Activated CD4-positive, alpha-beta T cell treated with anti-CD3 and anti-CD28 coated beads, Interleukin-2, amount 50 U/mL, for 4 hours (primary cell): Measurements from ENCODE around the gene LMOD2.
"Not testable (repeated sequence)": the region's sequence is repeated elsewhere in the genome, so short reads cannot be mapped to it uniquely, and the experiment has no call there.

ENCODE experiments used
- DNase-seq, 2 experiments: peaks; one replicate each; pipeline ENCODE4 v3.0.0-alpha.2; 2020

The LMOD2 gene, protein sequence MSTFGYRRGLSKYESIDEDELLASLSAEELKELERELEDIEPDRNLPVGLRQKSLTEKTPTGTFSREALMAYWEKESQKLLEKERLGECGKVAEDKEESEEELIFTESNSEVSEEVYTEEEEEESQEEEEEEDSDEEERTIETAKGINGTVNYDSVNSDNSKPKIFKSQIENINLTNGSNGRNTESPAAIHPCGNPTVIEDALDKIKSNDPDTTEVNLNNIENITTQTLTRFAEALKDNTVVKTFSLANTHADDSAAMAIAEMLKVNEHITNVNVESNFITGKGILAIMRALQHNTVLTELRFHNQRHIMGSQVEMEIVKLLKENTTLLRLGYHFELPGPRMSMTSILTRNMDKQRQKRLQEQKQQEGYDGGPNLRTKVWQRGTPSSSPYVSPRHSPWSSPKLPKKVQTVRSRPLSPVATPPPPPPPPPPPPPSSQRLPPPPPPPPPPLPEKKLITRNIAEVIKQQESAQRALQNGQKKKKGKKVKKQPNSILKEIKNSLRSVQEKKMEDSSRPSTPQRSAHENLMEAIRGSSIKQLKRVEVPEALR

DNA sequence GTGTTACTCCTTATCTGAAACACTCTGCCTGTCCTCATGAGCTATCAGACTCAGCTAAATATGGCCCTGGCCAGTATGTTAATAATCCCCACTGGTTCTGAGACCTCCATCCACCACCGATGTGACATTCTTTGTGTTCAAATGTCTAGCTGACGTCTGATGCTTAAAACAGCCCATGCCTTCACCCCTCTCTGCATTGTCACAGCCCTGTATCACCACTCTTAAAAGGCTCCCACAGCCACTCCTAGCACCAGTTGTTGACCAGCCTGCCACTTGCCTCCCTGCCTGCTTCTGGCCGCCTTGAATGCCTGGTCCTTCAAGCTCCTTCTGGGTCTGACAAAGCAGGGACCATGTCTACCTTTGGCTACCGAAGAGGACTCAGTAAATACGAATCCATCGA is at the start of gene LMOD2:
Gene LMOD2 (plus strand): TSS at position 253 of the 400 bp plus-strand sequence. CDS start 98 bp downstream, at position 351.
- DNase-seq: no peak

DNA sequence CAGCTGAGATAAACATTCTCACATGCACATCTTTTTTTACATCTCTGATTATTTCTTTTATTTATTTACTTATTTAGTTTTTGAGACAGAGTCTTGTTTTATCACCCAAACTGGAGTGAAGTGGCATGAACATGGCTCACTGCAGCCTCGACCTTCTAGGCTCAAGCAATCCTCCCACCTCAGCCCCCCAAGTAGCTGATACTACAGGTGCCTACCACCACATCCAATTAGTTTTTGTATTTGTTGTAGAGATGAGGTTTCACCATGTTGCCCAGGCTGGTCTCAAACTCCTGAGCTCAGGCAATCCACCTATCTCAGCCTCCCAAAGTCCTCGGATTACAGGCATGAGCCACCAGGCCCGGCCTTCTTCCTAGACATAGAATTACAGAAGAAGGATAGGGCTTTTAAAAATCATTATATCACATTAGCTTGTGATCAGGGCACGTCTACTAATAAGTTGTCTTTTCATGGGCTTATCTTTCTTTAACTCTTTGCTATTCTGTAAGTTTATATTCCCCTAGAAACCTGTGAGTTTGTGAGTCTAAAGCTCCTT is 48.2 kb upstream of the LMOD2 start:
- DNase-seq: no peak

DNA sequence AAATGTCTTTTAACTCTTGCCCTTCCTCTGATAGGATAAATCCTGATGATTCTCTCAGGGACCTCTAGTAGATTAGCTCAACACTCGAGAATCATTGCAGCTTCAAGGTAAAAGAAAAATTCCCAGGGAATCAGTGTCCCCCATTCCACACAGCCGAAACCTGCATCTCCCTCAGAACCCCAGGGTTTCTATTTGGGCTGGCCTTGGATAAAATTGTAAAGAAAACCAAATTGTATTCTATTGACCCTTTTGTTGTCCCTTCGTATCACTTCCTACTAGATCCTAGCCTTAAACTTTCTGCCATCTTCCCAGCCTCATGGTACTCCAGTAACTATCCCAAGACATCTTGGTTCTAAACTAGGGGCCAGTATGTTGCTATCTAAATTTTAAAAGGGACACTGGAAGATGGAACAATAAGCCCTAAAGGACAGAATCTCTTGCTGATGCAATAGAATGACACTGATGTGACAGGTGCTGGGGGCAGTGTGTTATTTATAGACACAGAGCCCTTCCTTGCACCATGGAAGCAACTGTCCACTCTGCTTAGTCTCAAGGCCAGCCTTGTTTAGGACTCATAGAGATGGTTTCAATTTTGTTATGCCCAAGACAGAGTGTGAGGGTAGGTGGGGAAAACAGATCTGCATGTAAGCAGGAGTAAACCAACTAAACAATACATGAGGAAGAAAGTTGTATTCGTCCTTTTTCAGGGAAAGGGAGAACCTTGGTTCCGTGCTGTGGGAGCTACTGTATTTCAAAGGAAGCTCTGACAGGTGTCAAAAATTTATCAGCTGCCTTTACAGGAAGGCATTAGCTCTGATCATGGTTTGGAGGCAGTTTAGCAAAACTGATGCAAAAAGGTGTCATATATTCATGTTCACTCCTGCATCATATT is 46.4 kb upstream of the LMOD2 start:
- DNase-seq: no peak

DNA sequence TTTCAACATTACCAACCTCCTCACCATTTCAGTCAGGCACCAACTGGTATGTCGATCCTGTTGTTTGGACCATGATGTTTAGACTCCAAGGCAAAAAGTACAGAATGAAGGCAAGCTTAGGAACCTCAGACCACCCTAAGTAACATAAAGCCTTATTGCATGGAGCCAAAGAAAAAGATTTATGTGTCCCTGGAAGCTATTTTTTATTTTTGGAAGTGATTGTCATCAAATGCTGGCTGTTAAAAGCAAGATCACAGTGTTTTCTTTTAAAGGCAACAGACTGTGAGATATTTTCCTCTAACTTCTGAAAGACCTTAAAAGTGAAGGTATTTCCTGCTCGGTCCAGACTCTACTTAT is 45.8 kb upstream of the LMOD2 start:
- DNase-seq: no peak

DNA sequence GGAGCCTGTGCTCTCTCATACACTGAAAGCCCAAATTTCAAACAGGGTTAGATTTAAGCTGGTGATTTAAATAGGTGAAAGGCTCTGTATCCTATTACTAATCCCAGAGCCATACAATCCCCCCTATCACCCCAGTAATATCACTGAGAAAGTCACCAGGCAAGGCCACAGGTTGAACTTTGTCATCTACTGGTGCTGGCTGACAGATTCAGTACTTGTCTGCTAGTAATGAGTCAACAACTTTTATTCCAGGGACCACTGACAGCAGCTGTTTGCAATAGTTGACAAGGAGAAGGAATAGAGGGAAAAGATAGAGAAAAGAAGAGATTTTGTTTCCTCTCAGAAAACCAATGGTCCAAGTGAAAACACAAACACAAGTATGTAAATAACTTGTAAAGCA is 43.6 kb upstream of the LMOD2 start:
- DNase-seq: no peak

DNA sequence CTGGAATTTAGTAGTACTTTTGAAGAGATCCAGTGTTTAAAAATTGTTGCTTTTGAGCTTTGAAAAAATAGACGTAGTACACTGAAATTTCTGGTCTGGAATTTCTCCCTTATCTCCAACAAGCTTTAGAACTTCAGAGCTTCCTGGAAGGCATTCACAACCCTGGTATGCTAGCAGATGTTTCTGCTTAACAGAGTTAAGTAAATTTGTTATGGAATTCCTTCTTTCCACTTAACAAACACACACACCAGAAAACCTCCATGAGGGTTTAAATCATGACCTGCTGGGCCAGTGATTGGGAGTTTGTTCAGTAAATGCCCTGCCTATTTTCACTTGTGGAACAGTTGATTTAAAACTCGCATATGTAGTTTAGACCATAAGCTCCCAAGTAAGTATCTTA is 40.3 kb upstream of the LMOD2 start:
- DNase-seq: no peak

DNA sequence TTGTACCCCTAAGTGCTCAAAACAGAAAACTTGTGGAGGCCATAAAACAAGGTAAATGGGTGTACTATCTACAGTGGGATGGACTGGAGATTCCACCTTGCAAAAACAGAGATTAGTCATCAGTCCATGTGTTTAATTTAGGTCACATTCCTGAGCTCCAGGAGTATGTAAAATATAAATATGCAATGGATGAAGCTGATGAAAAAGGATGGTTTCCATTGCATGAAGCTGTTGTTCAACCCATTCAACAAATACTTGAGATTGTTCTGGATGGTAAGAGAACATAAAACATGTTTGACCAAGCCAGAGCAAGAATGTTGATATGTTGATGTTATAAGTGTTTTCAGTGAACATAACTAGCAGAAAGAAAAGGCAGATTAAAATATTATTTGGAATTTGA is 39.4 kb upstream of the LMOD2 start:
- DNase-seq: no peak

DNA sequence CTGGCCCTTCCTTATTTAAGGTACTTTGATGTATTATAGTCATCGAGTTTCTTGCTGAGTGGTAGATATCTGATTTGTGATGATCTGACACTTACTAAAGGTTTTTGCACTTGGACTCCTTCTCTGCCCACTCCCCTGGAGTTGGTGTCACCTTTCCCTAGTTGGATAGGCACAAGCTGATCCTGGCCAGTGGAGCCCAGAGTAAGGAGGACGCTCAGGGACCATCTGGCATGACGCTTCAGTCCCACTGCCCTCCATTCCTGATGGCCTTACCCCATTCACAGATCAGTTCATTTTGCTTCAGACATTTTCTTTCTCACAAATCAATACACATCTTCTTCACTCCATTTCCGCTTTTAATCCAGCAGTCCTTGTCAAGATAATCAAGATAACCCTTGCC is 34.0 kb upstream of the LMOD2 start:
- DNase-seq: no peak

DNA sequence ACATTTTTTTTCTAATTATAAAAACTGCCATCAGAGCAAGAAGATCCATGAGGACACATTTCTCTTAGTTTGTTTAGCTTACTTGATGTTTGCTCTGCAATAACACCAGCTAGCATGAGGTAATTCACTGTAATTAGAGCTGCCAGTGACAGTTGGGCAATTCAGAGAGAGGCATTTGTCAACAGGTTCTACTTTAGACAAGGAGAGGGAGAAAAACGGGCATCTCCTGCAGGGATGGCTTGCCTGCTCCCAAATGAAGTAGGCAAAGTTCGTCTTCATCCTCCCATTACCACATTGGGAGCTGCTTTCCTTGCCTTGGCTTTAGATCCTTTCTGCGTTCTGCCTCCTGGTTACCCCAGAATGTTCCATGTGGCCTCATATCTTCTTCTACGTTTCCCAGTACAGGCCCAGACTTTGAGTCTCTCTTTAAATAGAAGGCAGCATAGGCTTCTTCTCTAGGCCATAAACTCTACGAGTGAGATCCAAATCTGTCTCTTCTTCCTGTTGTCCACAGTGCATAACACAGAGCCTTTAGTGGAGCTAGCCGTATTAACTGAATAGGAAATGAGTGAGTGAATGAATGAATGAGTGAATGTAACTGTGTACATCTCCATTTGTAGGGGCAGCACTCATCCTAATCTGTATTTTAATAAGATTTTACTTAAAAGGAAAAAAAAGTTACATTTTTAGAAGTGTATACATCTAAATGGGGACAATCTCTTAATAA is 32.8 kb upstream of the LMOD2 start:
- no peak for DNase-seq

DNA sequence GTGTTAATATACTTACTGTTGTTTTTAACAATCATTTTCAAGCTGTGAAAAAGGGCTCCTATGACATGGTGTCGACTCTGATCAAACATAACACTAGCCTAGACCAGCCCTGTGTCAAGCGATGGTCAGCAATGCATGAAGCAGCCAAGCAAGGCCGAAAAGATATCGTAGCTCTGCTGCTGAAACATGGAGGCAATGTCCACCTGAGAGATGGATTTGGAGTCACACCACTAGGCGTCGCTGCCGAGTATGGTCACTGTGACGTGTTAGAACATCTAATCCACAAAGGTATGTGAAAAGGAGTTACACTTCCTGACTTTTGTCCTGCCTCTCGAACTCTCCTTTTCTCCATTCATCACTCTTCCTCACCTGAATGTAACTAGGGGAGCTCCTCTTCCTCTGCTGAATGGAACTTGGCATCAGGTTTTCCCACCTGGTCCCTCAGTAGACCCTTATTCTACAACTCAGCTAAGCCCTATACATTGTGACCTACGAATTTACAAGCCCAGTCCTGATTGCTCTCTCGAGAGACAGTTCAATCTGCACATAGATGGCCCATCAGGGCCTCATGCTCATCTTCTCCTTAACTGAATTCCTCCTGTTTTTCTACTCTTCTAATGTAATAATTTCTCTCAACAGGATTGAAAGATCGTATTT is 31.0 kb upstream of the LMOD2 start:
- peak; percentile 38 to 50 for DNase-seq

DNA sequence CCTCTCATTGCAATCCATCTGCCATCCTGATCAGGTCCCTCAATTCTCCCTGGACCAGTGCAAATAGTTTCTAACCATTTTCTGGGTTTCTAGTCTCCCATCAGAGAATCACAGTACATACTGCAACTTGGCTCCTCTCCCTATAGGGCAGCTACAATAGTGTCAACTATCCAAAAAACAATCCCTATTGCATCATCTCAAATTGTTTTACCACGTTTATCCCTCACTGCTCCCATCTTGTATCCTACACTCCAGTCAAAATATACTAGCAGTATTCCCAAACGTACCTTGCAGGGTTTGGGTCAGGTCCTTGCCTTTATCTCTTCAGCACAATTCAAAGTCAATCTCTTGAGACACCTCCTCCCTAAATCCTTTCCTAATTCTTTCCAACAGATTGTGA is 30.4 kb upstream of the LMOD2 start:
- DNase-seq: no peak

DNA sequence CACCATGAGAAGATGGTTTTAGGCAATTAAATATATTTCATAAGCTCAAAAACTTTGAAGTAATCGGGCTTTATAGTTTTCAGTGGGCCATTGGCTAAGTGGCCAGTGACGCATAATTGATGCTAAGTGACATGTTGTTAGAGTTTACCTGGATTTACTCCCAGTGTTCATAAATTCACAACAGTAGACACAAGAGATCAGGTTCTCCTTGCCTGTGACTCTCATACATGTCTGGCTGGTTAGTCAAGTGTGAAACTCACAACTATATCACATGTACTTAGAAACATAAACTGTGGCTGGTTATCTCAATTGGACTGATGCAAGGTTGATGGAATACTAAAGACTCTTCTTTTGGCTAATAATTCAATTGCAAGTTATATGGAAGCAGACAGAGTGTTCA is 27.8 kb upstream of the LMOD2 start:
- no peak for DNase-seq

DNA sequence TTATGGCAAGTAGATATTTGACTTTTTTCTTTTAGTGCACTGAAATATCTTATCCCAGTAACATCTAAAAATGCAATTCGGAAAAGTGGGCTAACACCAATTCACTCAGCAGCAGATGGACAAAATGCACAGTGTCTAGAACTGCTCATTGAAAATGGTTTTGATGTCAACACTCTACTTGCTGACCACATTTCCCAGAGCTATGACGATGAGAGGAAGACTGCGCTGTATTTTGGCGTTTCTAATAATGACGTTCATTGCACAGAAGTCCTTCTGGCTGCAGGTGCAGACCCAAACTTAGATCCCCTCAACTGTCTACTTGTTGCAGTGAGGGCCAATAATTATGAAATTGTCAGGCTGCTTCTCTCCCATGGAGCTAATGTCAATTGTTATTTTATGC is 26.8 kb upstream of the LMOD2 start:
- DNase-seq: no peak

DNA sequence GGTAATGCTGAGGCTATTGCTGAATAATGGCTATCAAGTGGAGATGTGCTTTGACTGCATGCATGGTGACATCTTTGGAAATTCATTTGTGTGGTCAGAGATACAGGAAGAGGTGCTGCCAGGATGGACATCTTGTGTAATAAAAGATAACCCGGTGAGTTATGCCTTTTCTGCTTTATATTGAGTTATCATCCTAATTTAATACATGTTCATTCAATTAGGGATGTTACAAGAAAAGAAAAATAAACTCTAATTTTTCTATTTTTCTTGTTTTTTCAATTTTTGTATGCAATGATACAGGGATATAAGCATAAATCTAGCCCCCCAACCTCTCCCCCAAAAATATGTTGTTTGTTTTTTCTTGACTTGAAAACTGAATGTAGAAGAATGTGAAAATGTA is 26.4 kb upstream of the LMOD2 start:
- no peak for DNase-seq

DNA sequence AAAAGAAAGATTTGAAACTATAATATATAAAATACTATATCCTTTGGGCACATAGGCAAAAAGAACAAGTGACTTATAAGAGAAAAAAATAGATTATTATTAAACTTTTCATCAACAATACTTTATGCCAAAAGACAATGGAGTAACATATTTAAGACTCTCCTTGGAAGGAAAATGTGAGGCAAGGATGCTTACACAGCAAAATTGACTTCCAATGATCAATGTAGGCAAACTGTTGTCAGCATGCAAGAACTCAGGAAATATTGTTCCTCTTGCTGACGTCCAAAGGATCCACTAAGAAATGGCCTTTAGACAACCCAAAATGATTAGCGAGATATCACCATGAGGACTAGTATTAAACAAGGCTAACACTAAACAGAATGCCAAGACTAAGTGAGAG is 22.9 kb upstream of the LMOD2 start:
- no peak for DNase-seq

DNA sequence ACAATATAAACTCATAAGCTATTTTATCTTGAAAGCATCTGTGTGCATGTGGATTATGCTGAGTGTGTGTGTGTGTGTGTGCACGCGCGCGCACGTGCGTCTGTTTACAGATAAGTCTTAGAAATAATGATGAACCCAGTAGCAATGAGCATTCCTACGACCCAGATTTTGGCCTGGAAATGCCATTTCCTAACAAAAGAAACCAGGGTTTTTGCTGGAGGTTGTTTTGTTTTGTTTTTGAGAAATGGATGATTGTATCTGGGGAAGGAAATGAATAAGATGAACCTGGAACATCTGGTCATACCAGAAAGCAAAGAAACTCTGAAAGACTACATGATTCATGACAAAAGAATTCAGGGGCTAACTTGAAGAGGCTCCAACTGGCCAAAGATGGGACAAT is 22.1 kb upstream of the LMOD2 start:
- DNase-seq: no peak

DNA sequence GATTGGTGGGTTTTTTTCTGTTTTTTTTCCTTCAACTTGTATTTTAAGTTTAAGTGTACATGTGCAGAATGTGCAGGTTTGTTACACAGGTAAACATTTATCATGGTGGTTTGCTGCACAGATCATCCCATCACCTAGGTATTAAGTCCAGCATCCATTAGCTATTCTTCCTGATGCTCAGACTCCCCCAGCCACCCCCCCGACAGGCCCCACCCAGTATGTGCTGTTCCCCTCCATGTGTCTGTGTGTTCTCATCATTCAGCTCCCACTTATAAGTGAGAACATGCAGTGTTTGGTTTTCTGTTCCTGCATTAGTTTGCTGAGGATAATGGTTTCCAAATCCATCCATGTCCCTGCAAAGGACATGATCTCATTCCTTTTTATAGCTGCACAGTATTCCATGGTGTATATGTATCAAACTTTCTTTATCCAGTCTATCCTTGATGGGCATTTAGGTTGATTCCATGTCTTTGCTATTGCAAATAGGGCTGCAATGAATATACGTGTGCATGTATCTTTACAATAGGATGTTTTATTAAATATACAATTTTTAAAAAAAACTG is 21.6 kb upstream of the LMOD2 start:
- DNase-seq: not testable (repeated sequence)

DNA sequence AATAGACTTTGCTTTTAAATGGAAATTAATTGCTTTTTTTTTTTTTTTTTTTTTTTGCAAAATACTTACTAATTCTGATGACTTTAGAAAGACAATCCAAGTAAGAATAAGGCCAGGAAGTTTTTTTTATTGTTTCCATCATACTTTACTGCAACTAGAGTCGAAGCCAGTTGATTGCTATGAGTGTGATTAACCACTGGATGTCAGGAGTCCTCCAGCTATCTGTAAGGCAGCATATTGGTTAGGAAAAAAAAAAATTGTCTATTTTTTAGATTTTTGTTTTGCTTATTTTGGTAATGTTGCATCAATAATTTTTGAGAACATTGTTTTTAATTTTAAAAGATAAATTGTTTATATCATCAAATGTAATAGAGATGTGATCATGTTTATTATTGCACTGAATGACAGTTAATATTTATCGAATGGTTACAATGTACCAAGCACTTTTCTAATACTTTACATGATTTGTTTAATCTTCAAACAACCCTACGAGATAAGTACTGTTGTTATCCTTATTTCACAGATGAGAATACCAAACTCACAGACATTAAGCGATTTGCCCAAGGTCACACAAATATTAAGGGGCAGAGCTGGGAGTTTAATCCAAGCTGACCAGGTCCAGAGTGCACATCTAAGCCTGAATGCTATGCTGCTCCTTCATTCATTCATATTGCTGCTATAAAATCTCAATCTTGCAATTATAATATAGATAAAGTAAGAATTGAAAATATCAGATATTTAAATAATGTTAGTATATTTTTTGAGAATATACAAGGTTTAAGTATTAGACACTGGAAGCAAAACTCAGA is 19.9 kb upstream of the LMOD2 start:
- DNase-seq: no peak

DNA sequence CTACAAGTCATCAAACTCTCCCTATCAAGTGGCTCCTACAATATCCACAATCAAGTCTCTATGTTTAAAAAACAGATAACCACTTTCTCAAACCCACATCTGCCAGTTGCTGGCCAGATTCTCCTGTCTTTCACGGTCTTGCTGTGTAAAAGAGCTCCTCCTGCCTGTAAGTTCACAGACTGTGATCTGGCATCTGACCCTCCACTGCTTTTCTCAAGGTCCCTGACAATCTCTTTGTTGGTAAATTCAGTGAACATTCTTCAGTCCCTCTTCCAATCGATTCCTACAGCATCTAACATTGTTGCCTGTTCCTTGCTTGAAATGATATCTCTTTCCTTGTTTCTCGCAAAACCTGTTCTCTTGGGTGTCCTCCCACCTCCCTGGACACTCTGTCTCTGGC is 18.5 kb upstream of the LMOD2 start:
- no peak for DNase-seq

DNA sequence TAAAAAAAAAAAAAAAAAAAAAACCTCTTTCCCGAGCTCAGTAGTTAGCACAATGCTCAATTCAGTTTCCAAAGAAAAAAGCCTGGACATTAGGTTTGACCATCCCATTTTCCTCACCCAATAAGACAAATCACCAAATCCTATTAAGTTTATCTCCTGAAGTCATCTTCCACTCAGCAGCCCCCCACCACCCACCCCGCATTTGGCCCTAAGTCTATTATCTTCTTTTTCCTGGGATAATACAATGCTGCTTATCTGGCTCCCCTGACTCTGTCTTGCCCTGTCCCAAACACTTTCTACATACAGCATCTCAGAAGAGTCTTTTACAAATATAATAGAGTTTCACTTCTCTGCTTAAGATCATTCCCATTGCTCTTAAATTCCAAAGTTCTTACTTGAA is 17.8 kb upstream of the LMOD2 start:
- DNase-seq: no peak

DNA sequence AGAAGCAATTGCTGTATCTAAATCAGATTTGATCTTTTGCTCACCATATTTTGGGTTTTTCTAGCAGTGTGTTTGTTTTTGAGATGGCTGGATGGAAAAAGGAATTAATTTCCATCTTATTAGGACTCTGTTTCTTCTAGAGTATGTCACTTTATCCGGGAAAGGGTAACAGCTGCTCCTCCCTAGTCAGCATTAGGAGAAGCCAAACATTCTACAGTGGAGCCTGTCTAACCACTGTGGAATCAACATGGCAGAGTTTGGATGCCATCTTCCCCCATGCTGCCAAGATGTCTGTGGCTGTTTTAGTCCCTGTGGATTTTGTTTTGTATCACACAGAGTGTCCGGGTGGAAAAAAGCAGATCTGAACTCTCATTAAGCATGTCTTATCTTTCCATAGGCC is 16.0 kb upstream of the LMOD2 start:
- no peak for DNase-seq
